ENCODE data around the gene LMTK2.
"Not testable (repeated sequence)": the region's sequence is repeated elsewhere in the genome, so short reads cannot be mapped to it uniquely, and the experiment has no call there.

LMTK2 gene

GRCh38 chr7:98205162-98205845 lies 98.6 kb downstream of the LMTK2 start:
- no peak for DNase-seq

- DNase-seq: no peak
Observed at GRCh38 chr7:98206451-98207330, 100.0 kb downstream of the LMTK2 start.

- DNase-seq: no peak
Observed at GRCh38 chr7:98209166-98209920, 102.7 kb downstream of the LMTK2 start.

- DNase-seq: no peak
Observed at GRCh38 chr7:98210513-98211220, 104.0 kb downstream of the LMTK2 start.

GRCh38 chr7:98211221-98211675 lies 104.6 kb downstream of the LMTK2 start, which contains the start of gene BHLHA15:
TSS of gene BHLHA15 (plus strand) at chr7:98211439. CDS start at chr7:98212310, 871 bp downstream.
- no peak for DNase-seq

GRCh38 chr7:98211676-98212531 lies 105.2 kb downstream of the LMTK2 start:
- no peak for DNase-seq

- DNase-seq: no peak
Observed at GRCh38 chr7:98212532-98213041, 105.9 kb downstream of the LMTK2 start.

- no peak for DNase-seq
Observed at GRCh38 chr7:98213296-98213887, 106.7 kb downstream of the LMTK2 start.

- no peak for DNase-seq
Observed at GRCh38 chr7:98213888-98214810, 107.5 kb downstream of the LMTK2 start.

GRCh38 chr7:98214811-98215321 lies 108.2 kb downstream of the LMTK2 start:
- no peak for DNase-seq

GRCh38 chr7:98215561-98216495 lies 109.2 kb downstream of the LMTK2 start:
- peak; percentile 2 for DNase-seq

- no peak for DNase-seq
Observed at GRCh38 chr7:98216941-98217622, 110.4 kb downstream of the LMTK2 start.

- no peak for DNase-seq
Observed at GRCh38 chr7:98217623-98218582, 111.2 kb downstream of the LMTK2 start.

- not testable (repeated sequence) for DNase-seq
Observed at GRCh38 chr7:98219382-98219781, 112.7 kb downstream of the LMTK2 start.

- no peak for DNase-seq
Observed at GRCh38 chr7:98221611-98222532, 115.2 kb downstream of the LMTK2 start.
